Activated CD8-positive, alpha-beta T cell treated with anti-CD3 and anti-CD28 coated beads for 36 hours (primary cell): ENCODE measurements around the gene FBN2. TPM values are rescaled to one million over a fixed set of nuclear protein-coding genes. Genes with fewer than 3 reads are reported as not detected.

Experiments used
- ATAC-seq: fragments of 200-7000 bp; cut with Tn5 transposase; one replicate; pipeline ENCODE4 v1.10.0; 2021; ENCODE audit warnings: mild to moderate bottlenecking, moderate library complexity
- CTCF ChIA-PET: fragments of 350-600 bp; sonication (Branson Sonifier 250); formaldehyde crosslinking; loops from one replicate; lab custom pipeline; 2021; ENCODE audit warnings: antibody characterized with exemption; lab: Charles Lee
- POLR2A ChIA-PET: fragments of 350-600 bp; sonication (Branson Sonifier 250); formaldehyde crosslinking; loops from one replicate; lab custom pipeline; 2021; ENCODE audit warnings: antibody characterized with exemption; lab: Charles Lee
- DNase-seq: peaks from one replicate; pipeline ENCODE4 v3.0.0-alpha.2; 2020
- H3K27ac Mint-ChIP-seq: one replicate; pipeline ENCODE4 v1.8.0; 2021; ENCODE audit warnings: mild to moderate bottlenecking, mixed read lengths
- H3K27me3 Mint-ChIP-seq: one replicate; pipeline ENCODE4 v1.8.0; 2021; ENCODE audit warnings: mixed read lengths
- H3K36me3 Mint-ChIP-seq: one replicate; pipeline ENCODE4 v1.8.0; 2021; ENCODE audit warnings: low read depth, mixed read lengths
- H3K4me1 Mint-ChIP-seq: one replicate; pipeline ENCODE4 v1.8.0; 2021; ENCODE audit warnings: low read depth, mixed read lengths
- H3K4me3 Mint-ChIP-seq: one replicate; pipeline ENCODE4 v1.8.0; 2021; ENCODE audit warnings: mild to moderate bottlenecking, moderate library complexity, mixed read lengths
- H3K9me3 Mint-ChIP-seq: one replicate; pipeline ENCODE4 v1.8.0; 2021; ENCODE audit warnings: mixed read lengths
- intact Hi-C: fragments of 100-400 bp; cut with micrococcal nuclease; formaldehyde crosslinking; loops from one replicate; pipeline ENCODE4 v1.10.0; 2022
- total RNA-seq, 2 experiments: library from RNA; stranded (reverse); gene quantifications; one replicate each; pipeline ENCODE4 v1.2.3, GENCODE V29; 2021
- TF ChIP-seq, protein P1 (sequence below): fragments of 200-600 bp; IDR thresholded peaks from one replicate; pipeline ENCODE4 v1.8.0; 2022; ENCODE audit warnings: antibody characterized with exemption, mild to moderate bottlenecking

Gene FBN2
- total RNA-seq, 2 experiments from 2014 or later = not detected

DNA sequence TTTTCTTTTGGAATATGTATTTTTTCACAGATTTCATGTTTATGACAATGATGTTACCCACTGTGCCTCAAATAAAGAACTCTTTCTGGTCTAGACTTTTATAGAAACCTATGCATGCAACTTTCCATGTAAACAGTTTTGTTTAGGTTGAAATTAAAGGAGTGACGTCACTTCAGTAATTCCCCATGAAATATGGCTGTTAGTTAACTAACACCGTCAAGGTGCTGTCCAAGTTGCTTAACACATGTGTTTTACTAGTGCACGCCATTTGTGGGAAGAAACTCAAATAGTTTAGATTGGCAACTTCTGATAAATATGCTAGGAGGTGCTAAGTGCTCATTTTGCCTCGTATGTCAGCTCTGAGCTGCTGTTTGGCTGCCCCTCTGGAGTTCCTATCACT is 102.2 kb downstream of the FBN2 start:
- ATAC-seq (no peak), DNase-seq (no peak)
- intact Hi-C loops = no loop called here
- no peaks in the 10 kb centered on the region for H3K9me3 Mint-ChIP-seq
- TF ChIP-seq, protein P1, sequence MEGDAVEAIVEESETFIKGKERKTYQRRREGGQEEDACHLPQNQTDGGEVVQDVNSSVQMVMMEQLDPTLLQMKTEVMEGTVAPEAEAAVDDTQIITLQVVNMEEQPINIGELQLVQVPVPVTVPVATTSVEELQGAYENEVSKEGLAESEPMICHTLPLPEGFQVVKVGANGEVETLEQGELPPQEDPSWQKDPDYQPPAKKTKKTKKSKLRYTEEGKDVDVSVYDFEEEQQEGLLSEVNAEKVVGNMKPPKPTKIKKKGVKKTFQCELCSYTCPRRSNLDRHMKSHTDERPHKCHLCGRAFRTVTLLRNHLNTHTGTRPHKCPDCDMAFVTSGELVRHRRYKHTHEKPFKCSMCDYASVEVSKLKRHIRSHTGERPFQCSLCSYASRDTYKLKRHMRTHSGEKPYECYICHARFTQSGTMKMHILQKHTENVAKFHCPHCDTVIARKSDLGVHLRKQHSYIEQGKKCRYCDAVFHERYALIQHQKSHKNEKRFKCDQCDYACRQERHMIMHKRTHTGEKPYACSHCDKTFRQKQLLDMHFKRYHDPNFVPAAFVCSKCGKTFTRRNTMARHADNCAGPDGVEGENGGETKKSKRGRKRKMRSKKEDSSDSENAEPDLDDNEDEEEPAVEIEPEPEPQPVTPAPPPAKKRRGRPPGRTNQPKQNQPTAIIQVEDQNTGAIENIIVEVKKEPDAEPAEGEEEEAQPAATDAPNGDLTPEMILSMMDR = no peak
- POLR2A ChIA-PET = no interaction called here
- H3K27ac Mint-ChIP-seq = no peak overlapping the region
- no peak overlapping the region for H3K4me3 Mint-ChIP-seq
- no peaks in the 10 kb centered on the region for H3K27me3 Mint-ChIP-seq
- H3K4me1 Mint-ChIP-seq = no peaks in the 10 kb centered on the region
- CTCF ChIA-PET = no interaction called here
- no peaks in the 10 kb centered on the region for H3K36me3 Mint-ChIP-seq

DNA sequence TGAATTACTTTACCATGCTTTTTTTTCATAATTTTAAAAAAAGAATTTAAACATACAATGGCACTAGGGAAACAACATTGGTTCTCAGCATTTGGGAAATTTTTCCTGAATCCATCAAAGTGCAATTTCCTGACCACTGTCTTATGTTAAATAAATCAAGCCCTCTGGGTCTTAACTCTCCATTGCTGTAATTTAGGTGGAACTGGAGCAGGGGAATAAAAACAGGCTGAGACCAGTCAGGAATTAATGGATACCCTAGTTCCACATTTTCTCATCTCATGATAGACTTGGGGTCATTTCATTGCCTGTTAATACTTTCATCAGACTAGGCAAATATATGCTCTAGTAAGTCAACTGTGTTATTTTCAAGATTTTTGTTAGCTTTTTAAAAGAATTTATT is 103.1 kb downstream of the FBN2 start:
- intact Hi-C loops = no loop called here
- Mint-ChIP-seq H3K4me1 (no peaks in the 10 kb centered on the region), H3K4me3 (no peak overlapping the region), H3K9me3 (no peaks in the 10 kb centered on the region), H3K27ac (no peak overlapping the region), H3K27me3 (no peaks in the 10 kb centered on the region), H3K36me3 (no peaks in the 10 kb centered on the region)
- DNase-seq (no peak), ATAC-seq (no peak)
- TF ChIP-seq, protein P1 = no peak
- POLR2A ChIA-PET = no interaction called here
- CTCF ChIA-PET = no interaction called here

DNA sequence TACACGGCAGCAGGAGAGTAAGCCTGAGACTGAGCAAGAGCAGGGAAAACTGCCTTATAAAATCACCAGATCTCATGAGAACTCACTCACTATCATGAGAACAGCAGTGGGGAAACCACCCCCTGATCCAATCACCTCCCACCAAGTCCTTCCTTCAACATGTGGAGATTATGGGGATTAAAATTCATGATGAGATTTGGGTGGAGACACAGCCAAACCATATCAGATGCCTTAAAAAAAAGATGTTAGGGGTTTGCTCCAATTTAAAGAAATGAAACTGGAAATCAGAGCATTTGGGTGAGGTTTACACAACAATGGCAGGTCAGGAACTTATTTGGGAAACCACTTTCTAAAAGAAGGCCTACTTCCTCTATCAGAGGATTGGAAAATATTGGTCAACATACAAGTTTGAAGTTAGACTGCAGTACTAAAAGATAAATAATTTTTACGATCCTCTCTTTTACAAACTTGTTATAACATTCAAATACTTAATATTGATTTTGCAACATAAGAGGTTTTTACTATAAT is 105.1 kb downstream of the FBN2 start:
- CTCF ChIA-PET = no interaction called here
- Mint-ChIP-seq H3K9me3 (no peaks in the 10 kb centered on the region), H3K27ac (no peak overlapping the region), H3K36me3 (no peaks in the 10 kb centered on the region), H3K27me3 (no peaks in the 10 kb centered on the region), H3K4me3 (no peak overlapping the region), H3K4me1 (no peaks in the 10 kb centered on the region)
- DNase-seq (no peak), ATAC-seq (no peak)
- intact Hi-C loops = no loop called here
- POLR2A ChIA-PET = no interaction called here
- TF ChIP-seq, protein P1 = no peak

DNA sequence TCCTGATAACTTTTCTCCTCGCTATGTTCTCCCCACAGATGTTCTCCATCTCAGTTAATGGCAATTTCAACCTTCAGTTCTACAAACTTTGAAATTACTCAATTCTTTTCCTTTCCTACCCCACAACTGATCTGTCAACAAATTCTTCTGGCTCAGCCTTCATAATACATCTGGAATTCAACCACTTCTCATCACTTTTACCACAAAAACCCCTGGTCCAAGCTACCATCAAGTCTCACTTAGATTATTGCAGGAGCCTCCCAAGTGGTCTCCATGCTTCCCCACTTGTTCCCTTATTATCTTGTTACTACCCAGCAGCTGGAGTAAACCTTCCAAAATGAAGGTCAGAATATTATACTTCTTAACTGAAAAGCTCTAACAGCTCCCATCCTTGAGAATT is 110.1 kb downstream of the FBN2 start:
- ChIA-PET POLR2A (no interaction called here), CTCF (no interaction called here)
- ATAC-seq = no peak
- no peak overlapping the region for H3K27ac Mint-ChIP-seq
- intact Hi-C loops = no loop called here
- DNase-seq = no peak
- TF ChIP-seq, protein P1 = no peak
- H3K9me3 Mint-ChIP-seq = no peaks in the 10 kb centered on the region
- H3K4me3 Mint-ChIP-seq = no peak overlapping the region
- no peaks in the 10 kb centered on the region for H3K27me3 Mint-ChIP-seq
- H3K4me1 Mint-ChIP-seq = no peaks in the 10 kb centered on the region
- H3K36me3 Mint-ChIP-seq = no peaks in the 10 kb centered on the region

DNA sequence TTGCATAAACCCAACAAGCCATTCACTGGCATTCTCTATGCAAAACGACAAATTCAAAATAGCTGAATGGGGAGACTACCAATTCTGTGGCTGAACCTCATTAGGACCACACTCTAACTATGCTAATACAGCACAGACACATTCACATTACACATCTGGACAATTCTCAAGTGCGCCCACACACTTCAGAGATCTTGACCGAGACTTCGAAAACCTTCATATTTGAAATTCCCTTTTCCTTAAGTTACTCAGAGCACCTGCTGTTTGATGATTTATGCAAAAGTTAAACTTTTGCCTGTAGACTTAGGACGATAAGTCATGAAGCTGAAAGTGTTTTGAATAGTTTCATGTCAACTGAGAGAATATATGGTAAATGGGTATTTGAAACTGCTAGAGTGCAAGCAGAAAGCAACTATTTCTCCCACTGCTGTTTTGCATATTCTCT is 111.9 kb downstream of the FBN2 start:
- no peak for ATAC-seq
- ChIA-PET POLR2A (no interaction called here), CTCF (no interaction called here)
- H3K27me3 Mint-ChIP-seq = no peaks in the 10 kb centered on the region
- no peak for DNase-seq
- TF ChIP-seq, protein P1 = no peak
- H3K4me1 Mint-ChIP-seq = no peaks in the 10 kb centered on the region
- H3K9me3 Mint-ChIP-seq = no peaks in the 10 kb centered on the region
- H3K4me3 Mint-ChIP-seq = no peak overlapping the region
- H3K36me3 Mint-ChIP-seq = no peaks in the 10 kb centered on the region
- no peak overlapping the region for H3K27ac Mint-ChIP-seq
- intact Hi-C loops = no loop called here
